ENCODE results near the gene ALKBH7. TPM values are rescaled to one million over a fixed set of nuclear protein-coding genes. Genes with fewer than 3 reads are reported as not detected.

ALKBH7 gene
- total and polyA plus RNA-seq, 2 experiments from 2014 or later = 75.4 to 76.1 TPM

DNA sequence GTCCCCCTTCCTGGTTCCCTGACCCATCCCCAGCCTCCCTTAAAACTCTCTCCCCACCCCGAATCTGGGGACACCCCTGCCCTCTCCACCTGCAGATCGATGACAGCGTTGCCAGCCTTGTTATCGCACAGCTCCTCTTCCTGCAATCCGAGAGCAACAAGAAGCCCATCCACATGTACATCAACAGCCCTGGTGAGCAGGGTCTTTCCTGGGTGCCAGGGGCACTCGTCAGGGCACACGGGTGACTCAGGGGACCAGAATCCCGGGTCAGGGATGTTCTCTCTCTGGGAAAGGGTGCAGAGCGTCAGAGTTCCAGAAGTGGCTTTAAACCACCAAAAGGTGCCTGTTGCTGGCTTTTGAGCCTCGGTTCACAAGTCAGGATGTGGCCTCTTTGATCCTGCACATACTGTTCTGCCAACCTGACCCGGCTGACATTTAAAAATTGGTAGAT is 10.2 kb upstream of the ALKBH7 start:
- Histone ChIP-seq H3K4me1 (ENCODE audit: insufficient read depth) (no peaks in the 10 kb centered on the region; the same call in 1 of the 2 replicates), H3K4me3 (peak overlapping the region; percentile 79), H2AFZ (peak overlapping the region; percentile 72; the same call in 1 of the 2 replicates), H3K27me3 (ENCODE audit: insufficient read depth) (no peaks in the 10 kb centered on the region), H3K36me3 (ENCODE audit: insufficient read depth) (peaks cover 18% of the 10 kb centered on the region), H3K9me2 (ENCODE audit: insufficient read depth) (no peaks in the 10 kb centered on the region), H3K27ac (ENCODE audit: low read depth) (no peak overlapping the region), H4K20me1 (replicated peaks; ENCODE audit: insufficient read depth) (no peaks in the 10 kb centered on the region; the same call in 1 of the 2 replicates), H3K79me2 (replicated peaks; ENCODE audit: insufficient read depth) (peaks cover 8% of the 10 kb centered on the region; the same call in 1 of the 2 replicates), H3F3A (replicated peaks; ENCODE audit: low read depth) (no peaks in the 10 kb centered on the region), H3K4me2 (peak overlapping the region; percentile 97)
- no peak for TF ChIP-seq JUNB (IDR thresholded peaks at IDR 0.05; ENCODE audit: unreplicated experiment)
- no peak for TF ChIP-seq POLR2AphosphoS5 (IDR thresholded peaks at IDR 0.05; ENCODE audit: low read depth)
- TF ChIP-seq CREB1 (CRISPR knock-in tag; IDR thresholded peaks at IDR 0.05; ENCODE audit: low read depth) = no peak
- TF ChIP-seq, protein P1, sequence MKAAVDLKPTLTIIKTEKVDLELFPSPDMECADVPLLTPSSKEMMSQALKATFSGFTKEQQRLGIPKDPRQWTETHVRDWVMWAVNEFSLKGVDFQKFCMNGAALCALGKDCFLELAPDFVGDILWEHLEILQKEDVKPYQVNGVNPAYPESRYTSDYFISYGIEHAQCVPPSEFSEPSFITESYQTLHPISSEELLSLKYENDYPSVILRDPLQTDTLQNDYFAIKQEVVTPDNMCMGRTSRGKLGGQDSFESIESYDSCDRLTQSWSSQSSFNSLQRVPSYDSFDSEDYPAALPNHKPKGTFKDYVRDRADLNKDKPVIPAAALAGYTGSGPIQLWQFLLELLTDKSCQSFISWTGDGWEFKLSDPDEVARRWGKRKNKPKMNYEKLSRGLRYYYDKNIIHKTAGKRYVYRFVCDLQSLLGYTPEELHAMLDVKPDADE (IDR thresholded peaks at IDR 0.05) = no peak
- TF ChIP-seq ZNF114 (CRISPR knock-in tag; IDR thresholded peaks at IDR 0.05) = no peak
- no peak for TF ChIP-seq STAT1 (IDR thresholded peaks at IDR 0.05; ENCODE audit: unreplicated experiment)
- no peak for TF ChIP-seq EZH2phosphoT487 (IDR thresholded peaks at IDR 0.05; ENCODE audit: unreplicated experiment)
- TF ChIP-seq, protein P2, sequence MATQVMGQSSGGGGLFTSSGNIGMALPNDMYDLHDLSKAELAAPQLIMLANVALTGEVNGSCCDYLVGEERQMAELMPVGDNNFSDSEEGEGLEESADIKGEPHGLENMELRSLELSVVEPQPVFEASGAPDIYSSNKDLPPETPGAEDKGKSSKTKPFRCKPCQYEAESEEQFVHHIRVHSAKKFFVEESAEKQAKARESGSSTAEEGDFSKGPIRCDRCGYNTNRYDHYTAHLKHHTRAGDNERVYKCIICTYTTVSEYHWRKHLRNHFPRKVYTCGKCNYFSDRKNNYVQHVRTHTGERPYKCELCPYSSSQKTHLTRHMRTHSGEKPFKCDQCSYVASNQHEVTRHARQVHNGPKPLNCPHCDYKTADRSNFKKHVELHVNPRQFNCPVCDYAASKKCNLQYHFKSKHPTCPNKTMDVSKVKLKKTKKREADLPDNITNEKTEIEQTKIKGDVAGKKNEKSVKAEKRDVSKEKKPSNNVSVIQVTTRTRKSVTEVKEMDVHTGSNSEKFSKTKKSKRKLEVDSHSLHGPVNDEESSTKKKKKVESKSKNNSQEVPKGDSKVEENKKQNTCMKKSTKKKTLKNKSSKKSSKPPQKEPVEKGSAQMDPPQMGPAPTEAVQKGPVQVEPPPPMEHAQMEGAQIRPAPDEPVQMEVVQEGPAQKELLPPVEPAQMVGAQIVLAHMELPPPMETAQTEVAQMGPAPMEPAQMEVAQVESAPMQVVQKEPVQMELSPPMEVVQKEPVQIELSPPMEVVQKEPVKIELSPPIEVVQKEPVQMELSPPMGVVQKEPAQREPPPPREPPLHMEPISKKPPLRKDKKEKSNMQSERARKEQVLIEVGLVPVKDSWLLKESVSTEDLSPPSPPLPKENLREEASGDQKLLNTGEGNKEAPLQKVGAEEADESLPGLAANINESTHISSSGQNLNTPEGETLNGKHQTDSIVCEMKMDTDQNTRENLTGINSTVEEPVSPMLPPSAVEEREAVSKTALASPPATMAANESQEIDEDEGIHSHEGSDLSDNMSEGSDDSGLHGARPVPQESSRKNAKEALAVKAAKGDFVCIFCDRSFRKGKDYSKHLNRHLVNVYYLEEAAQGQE (IDR thresholded peaks at IDR 0.05; ENCODE audit: unreplicated experiment) = no peak
- TF ChIP-seq EZH2 (IDR thresholded peaks at IDR 0.05; ENCODE audit: low read depth, unreplicated experiment) = no peak
- TF ChIP-seq, protein P3, sequence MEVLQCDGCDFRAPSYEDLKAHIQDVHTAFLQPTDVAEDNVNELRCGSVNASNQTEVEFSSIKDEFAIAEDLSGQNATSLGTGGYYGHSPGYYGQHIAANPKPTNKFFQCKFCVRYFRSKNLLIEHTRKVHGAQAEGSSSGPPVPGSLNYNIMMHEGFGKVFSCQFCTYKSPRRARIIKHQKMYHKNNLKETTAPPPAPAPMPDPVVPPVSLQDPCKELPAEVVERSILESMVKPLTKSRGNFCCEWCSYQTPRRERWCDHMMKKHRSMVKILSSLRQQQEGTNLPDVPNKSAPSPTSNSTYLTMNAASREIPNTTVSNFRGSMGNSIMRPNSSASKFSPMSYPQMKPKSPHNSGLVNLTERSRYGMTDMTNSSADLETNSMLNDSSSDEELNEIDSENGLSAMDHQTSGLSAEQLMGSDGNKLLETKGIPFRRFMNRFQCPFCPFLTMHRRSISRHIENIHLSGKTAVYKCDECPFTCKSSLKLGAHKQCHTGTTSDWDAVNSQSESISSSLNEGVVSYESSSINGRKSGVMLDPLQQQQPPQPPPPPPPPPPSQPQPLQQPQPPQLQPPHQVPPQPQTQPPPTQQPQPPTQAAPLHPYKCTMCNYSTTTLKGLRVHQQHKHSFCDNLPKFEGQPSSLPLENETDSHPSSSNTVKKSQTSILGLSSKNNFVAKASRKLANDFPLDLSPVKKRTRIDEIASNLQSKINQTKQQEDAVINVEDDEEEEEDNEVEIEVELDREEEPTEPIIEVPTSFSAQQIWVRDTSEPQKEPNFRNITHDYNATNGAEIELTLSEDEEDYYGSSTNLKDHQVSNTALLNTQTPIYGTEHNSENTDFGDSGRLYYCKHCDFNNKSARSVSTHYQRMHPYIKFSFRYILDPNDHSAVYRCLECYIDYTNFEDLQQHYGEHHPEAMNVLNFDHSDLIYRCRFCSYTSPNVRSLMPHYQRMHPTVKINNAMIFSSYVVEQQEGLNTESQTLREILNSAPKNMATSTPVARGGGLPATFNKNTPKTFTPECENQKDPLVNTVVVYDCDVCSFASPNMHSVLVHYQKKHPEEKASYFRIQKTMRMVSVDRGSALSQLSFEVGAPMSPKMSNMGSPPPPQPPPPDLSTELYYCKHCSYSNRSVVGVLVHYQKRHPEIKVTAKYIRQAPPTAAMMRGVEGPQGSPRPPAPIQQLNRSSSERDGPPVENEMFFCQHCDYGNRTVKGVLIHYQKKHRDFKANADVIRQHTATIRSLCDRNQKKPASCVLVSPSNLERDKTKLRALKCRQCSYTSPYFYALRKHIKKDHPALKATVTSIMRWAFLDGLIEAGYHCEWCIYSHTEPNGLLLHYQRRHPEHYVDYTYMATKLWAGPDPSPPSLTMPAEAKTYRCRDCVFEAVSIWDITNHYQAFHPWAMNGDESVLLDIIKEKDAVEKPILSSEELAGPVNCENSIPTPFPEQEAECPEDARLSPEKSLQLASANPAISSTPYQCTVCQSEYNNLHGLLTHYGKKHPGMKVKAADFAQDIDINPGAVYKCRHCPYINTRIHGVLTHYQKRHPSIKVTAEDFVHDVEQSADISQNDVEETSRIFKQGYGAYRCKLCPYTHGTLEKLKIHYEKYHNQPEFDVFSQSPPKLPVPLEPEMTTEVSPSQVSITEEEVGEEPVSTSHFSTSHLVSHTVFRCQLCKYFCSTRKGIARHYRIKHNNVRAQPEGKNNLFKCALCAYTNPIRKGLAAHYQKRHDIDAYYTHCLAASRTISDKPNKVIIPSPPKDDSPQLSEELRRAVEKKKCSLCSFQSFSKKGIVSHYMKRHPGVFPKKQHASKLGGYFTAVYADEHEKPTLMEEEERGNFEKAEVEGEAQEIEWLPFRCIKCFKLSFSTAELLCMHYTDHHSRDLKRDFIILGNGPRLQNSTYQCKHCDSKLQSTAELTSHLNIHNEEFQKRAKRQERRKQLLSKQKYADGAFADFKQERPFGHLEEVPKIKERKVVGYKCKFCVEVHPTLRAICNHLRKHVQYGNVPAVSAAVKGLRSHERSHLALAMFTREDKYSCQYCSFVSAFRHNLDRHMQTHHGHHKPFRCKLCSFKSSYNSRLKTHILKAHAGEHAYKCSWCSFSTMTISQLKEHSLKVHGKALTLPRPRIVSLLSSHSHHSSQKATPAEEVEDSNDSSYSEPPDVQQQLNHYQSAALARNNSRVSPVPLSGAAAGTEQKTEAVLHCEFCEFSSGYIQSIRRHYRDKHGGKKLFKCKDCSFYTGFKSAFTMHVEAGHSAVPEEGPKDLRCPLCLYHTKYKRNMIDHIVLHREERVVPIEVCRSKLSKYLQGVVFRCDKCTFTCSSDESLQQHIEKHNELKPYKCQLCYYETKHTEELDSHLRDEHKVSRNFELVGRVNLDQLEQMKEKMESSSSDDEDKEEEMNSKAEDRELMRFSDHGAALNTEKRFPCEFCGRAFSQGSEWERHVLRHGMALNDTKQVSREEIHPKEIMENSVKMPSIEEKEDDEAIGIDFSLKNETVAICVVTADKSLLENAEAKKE (CRISPR knock-in tag; IDR thresholded peaks at IDR 0.05) = no peak
- TF ChIP-seq, protein P4, sequence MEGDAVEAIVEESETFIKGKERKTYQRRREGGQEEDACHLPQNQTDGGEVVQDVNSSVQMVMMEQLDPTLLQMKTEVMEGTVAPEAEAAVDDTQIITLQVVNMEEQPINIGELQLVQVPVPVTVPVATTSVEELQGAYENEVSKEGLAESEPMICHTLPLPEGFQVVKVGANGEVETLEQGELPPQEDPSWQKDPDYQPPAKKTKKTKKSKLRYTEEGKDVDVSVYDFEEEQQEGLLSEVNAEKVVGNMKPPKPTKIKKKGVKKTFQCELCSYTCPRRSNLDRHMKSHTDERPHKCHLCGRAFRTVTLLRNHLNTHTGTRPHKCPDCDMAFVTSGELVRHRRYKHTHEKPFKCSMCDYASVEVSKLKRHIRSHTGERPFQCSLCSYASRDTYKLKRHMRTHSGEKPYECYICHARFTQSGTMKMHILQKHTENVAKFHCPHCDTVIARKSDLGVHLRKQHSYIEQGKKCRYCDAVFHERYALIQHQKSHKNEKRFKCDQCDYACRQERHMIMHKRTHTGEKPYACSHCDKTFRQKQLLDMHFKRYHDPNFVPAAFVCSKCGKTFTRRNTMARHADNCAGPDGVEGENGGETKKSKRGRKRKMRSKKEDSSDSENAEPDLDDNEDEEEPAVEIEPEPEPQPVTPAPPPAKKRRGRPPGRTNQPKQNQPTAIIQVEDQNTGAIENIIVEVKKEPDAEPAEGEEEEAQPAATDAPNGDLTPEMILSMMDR (conservative IDR thresholded peaks at IDR 0.05; ENCODE audit: low read depth in 2 of 2) = no peak
- no peak for TF ChIP-seq ZNF331 (CRISPR knock-in tag; IDR thresholded peaks at IDR 0.05; ENCODE audit: low read depth)
- no peak for DNase-seq (ENCODE audit: low spot score)
- peaks cover 30% of the 10 kb centered on the region for H3K36me3 Mint-ChIP-seq (ENCODE audit: low read depth)
- H3K9me3 Mint-ChIP-seq = peaks cover 4% of the 10 kb centered on the region; the same call in 1 of the 3 replicates
- no peak; the same call in 2 of the 3 replicates for ATAC-seq
- peak overlapping the region; percentile 88 for H3K4me3 Mint-ChIP-seq
- H3K27me3 Mint-ChIP-seq (ENCODE audit: insufficient read depth, low read depth, poor library complexity) = peaks cover 4% of the 10 kb centered on the region
- H3K4me1 Mint-ChIP-seq = peaks cover 4% of the 10 kb centered on the region; the same call in 1 of the 3 replicates
- H3K27ac Mint-ChIP-seq = peak overlapping the region; percentile 52; the same call in 1 of the 2 replicates
